ENCODE measurements around the gene INPP4B.
"Not testable (repeated sequence)": the region's sequence is repeated elsewhere in the genome, so short reads cannot be mapped to it uniquely, and the experiment has no call there.

Gene INPP4B

GRCh38 chr4:142535009-142535408 is 311.1 kb downstream of the INPP4B start:
- DNase-seq, result no peak

GRCh38 chr4:142532054-142532453 is 314.0 kb downstream of the INPP4B start:
- DNase-seq, result no peak

- no peak for DNase-seq
These were observed 315.4 kb downstream of the INPP4B start for GRCh38 chr4:142530728-142531127.

- no peak for DNase-seq
These were observed 317.7 kb downstream of the INPP4B start for GRCh38 chr4:142528433-142528832.

- DNase-seq, result no peak
These were observed 323.0 kb downstream of the INPP4B start for GRCh38 chr4:142523111-142523510.

- no peak for DNase-seq
These were observed 326.8 kb downstream of the INPP4B start for GRCh38 chr4:142519342-142519741.

GRCh38 chr4:142516686-142517526 is 329.2 kb downstream of the INPP4B start:
- DNase-seq, result no peak

GRCh38 chr4:142512161-142512560 is 333.9 kb downstream of the INPP4B start:
- no peak for DNase-seq

GRCh38 chr4:142509881-142510280 is 336.2 kb downstream of the INPP4B start:
- DNase-seq, result no peak

- not testable (repeated sequence) for DNase-seq
These were observed 336.7 kb downstream of the INPP4B start for GRCh38 chr4:142509381-142509780.

- DNase-seq, result no peak
These were observed 345.1 kb downstream of the INPP4B start for GRCh38 chr4:142500966-142501365.

- DNase-seq, result no peak
These were observed 348.5 kb downstream of the INPP4B start for GRCh38 chr4:142497606-142498005.

GRCh38 chr4:142493255-142494110 is 352.6 kb downstream of the INPP4B start:
- no peak for DNase-seq

- no peak for DNase-seq
These were observed 360.6 kb downstream of the INPP4B start for GRCh38 chr4:142485452-142485851.

GRCh38 chr4:142480244-142480643 is 365.9 kb downstream of the INPP4B start:
- DNase-seq, result no peak

- no peak for DNase-seq
These were observed 370.4 kb downstream of the INPP4B start for GRCh38 chr4:142475663-142476062.

GRCh38 chr4:142474398-142475087 is 371.6 kb downstream of the INPP4B start:
- DNase-seq, result no peak

GRCh38 chr4:142473960-142474338 is 372.2 kb downstream of the INPP4B start:
- DNase-seq, result no peak

- DNase-seq, result no peak
These were observed 372.7 kb downstream of the INPP4B start for GRCh38 chr4:142473218-142473959.

GRCh38 chr4:142467088-142467487 is 379.0 kb downstream of the INPP4B start:
- no peak for DNase-seq

GRCh38 chr4:142465526-142465925 is 380.6 kb downstream of the INPP4B start:
- no peak for DNase-seq

- no peak for DNase-seq
These were observed 382.9 kb downstream of the INPP4B start for GRCh38 chr4:142463206-142463605.
